NCI-H2227 treated with DMSO at 0.1 percent for 48 hours (cell line): ENCODE data around the gene SRGAP1.
"Not testable (repeated sequence)": the region's sequence is repeated elsewhere in the genome, so short reads cannot be mapped to it uniquely, and the experiment has no call there.

ENCODE experiments used
- DNase-seq: peaks from one replicate; lab custom pipeline; 2025; lab: John Stamatoyannopoulos, UW

The SRGAP1 gene

DNA sequence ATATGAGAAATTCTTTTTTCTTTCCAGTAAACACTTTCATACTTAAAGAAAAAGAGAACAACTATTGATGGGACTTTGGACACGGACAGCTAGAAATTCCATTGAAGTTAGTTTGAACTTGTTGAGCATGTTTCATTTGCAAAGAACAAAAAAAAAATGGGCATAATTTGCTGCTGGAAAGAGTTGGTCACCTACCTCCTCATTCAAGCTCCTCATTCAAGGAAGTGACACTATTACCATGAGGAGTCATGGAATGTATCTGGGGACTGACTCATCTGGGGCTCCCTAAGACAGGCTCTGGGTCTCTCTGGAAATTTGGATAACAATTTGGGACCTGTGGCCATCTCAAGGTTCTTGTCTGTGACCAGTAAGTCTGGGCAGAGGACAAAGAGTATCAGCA lies 327.2 kb downstream of the SRGAP1 start:
- DNase-seq = no peak

DNA sequence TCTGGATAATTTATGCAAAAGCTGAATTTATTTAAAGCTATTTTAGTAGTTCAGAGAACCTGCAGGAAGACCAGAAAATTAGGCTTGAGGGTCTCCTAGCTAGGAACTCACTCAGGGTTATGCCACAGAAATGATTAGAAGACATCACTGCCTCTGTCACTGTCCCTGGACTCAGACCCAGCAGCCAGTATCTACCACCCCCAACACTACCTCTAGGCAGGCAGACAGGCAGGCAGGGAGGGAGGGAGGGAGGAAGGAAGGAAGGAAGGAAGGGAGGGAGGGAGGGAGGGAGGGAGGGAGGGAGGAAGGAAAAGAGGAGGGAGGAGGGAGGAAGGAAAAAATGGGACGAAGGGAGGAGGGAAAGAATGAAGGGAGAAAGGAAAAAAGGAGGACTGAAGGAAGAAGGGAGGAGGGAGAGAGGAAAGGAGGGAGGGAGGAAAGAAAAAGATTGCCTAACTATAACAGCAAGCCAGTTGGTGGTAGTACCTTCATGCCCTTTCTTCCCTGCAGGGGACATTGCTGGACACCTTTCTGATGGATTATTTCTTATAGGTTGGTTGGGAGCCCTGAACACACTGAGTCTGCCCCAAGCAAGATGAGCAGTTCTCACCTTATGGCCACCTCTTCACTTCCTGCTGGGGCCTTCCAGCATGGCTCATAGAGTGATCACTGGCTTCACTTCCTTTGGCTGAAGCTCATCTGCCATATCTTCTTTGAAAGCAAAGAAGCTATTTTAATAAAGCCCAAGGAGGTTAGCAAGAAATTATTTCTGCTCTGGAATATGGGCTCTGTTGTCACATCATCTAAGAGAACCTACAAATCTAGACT lies 327.9 kb downstream of the SRGAP1 start:
- no peak for DNase-seq

GRCh38 chr12:64173456-64173855 lies 329.0 kb downstream of the SRGAP1 start:
- DNase-seq = no peak

DNA sequence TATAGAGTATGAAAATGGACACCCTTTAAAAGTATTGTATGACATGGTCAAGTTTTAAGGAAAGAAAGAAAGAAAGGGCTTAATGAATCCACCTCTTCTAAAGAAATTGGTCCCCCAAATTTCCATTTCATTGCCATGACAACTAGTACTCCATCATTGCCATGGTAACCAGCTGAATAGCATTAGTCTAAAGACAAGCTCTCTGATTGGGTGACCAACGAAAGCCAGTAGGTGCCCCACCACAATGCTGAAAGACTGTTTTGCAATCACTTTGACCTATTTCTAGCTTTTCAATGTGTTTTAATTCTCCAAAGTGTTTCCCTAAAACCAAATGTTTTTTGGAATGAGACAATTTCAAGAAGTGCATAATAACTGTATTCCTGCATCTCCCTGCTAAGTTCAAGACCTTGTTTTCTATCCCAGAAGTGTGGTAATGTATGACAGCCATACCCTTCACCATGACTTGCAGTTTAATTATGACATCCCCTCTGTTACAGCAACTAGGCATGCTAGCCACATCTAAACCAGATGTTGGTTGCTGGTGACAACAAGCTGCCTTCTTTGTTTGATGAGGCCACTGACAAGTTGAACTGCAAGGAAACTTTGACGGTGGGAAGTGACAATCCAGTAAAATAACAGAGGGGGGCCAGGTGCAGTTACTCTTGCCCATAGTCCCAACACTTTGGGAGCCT lies 330.9 kb downstream of the SRGAP1 start:
- DNase-seq = no peak

DNA sequence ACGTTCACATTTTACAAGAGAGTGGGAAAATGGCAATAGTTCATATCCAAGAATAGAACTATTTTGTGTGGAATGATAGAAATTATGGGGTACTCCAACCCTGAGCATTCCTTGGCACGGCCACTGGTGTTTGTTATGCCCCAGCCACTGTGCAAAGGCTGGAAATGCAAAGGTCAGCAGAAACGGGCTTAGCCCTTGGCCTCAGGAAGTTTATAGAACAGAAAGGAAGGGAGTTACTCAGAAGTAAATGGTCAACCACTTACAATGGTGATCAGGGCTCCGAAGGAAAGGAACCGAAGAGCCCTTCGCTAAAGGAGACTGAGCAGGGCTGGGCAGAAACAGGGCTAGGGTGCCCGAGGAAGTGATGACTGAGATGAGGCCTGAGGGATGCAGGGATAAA lies 332.5 kb downstream of the SRGAP1 start:
- no peak for DNase-seq

DNA sequence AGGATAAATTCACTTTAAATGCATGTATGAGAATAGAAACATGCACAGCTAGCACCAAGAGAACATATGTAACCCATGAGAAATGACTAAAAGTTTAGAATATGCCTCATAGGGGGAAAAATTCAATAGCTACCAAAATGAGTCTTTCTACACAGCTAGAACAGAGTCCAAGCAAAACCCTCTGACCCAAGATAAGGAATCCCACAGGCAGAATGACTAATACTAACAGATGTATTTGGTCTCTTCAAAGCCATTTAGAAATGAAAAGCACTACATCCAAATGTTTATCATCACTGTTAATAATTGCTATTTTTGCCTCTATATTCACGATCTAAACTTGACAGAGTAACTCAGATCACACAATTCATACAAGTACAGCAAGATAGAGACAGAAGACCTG lies 333.6 kb downstream of the SRGAP1 start:
- no peak for DNase-seq

DNA sequence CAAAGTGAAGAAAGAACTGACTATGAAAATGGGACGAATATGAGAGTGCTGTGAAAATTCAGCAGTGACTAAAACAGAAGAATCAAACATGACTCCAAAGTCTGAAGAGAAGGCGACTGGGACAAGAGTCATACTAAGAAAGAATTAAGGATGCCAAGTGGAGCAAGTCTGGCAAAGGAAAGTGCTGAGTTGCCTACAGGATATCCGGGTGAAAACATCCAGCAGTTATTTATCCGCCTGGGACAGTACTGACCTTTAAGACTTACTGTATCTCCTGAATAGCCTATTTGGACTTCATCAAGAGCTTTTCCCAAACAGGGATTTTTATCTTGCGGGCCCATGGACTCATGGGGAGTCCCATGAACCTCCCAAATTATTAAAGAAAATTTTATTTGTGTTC lies 336.5 kb downstream of the SRGAP1 start:
- no peak for DNase-seq

DNA sequence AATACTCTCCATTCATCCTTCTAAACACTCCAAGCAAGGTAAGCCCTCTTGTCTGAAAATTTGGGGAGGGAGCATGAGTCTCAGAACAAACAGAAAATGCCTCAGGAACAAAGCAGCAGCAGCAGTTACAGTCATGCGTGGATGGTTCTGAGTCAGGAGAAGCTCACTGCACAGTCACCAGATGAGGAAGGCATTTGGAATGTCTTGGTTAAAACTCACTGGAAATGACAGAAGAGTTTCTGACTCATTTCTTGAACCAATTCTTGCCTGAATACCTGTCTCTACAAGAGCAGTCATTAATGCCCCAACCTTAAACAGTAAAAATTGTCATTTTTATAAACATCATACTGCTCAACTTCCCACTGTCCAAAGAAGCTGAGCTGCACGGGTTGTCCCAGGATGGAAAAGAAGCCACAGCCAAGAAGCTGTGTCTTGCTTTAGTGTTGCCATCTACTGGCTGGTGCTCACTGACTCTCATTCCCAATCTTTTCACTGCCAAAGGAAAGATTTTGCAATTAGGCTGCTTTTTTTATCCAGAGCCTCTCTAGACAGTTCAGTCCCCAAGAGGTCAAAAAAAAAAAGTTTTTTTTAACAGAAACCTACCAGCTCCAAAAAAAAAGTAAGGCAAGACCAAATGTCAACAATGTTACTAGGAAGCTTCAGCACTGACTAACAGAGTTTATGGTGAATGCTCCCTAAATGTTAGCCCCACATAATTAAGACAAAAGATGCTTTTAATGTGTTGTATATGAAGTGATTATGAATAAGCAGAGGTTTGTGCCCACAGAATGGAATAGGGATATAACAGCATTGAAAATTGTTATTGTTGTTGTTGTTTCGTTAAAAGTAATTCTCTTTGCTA lies 337.2 kb downstream of the SRGAP1 start:
- DNase-seq = peak; percentile 23

- no peak for DNase-seq
These were observed 339.7 kb downstream of the SRGAP1 start for GRCh38 chr12:64184216-64184615.

GRCh38 chr12:64186789-64187188 lies 342.3 kb downstream of the SRGAP1 start:
- no peak for DNase-seq

DNA sequence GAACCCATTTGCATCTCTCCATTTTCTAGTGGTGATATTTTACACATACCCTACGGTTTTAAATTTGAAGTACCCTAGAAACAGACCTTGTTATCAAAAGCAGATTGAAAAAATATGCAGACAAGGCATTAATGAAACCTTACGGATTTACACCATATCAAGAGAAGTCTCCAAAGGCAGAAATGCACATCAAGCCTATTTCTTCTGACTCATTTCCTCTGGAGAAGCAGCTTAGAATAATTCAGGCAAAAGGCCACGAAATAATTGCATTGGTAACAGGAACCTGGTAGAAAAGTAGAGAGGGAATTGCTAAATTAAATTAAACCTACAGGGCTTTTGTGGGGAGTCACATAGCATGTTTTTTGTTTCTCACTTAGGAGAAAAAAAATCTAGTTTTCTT lies 342.9 kb downstream of the SRGAP1 start:
- DNase-seq = no peak

GRCh38 chr12:64187794-64188193 lies 343.3 kb downstream of the SRGAP1 start:
- DNase-seq = no peak

DNA sequence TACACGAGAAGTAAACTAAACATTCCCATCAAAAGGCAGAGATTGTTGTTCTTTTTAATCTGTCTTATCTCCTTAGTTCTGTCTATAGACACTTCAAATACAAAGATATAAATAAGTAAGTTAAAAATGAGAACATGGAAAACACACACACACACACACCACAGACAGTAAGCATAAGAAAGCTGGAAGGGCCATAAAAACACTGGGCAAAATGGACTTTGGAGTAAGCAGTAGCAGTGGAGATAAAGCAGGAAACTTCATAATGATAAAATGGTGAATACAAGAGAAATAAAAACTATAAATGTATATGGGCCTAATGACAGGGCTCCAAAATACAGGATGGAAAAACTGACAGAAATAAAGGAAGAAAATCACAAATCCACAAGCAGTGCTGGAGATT lies 345.0 kb downstream of the SRGAP1 start:
- no peak for DNase-seq

- DNase-seq = no peak
These were observed 345.6 kb downstream of the SRGAP1 start for GRCh38 chr12:64190140-64190539.

- DNase-seq = no peak
These were observed 348.3 kb downstream of the SRGAP1 start for GRCh38 chr12:64192644-64193444.

GRCh38 chr12:64193931-64194330 lies 349.4 kb downstream of the SRGAP1 start:
- no peak for DNase-seq

DNA sequence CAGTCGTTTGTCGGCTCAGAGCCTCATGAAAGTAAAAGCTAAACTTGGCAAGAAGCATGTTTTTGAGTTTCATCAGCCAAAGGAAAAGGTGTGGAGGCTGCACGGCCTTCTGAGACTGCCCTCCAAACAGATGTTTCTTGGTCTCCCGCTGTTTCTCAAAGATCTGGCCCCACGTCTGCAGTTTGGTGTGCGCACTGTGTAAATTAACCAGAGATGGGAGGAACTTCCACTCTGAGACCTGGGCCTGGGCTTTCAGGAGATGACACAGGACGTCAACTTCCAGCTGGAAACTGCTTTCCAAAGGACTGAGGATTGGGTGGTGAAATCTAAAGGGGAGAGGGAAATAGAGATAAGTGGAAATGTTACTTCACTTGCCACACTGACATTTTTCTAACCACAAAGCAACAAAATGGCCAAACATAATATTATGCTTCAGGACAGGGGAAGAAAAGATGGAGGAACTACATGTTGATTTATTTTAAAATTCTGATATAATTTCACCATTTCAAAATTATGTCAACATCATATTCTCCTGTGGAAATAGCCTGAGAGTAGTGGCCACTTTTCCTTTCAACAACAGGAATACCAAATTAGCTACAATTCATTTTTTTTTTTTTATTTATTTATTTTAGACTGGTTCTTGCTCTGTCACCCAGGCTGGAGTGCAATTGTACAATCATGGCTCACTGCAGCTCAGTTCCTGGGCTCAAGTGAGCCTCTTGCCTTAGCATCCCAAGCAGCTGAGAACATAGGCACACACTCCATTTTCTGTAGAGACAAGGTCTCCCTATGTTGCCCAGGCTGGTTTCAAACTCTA lies 350.0 kb downstream of the SRGAP1 start:
- no peak for DNase-seq

DNA sequence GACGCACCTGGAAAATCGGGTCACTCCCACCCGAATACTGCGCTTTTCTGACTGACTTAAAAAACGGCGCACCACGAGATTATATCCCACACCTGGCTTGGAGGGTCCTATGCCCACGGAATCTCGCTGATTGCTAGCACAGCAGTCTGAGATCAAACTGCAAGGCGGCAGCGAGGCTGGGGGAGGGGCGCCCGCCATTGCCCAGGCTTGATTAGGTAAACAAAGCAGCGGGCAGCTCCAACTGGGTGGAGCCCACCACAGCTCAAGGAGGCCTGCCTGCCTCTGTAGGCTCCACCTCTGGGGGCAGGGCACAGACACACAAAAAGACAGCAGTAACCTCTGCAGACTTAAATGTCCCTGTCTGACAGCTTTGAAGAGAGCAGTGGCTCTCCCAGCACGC lies 351.3 kb downstream of the SRGAP1 start:
- DNase-seq = not testable (repeated sequence)

DNA sequence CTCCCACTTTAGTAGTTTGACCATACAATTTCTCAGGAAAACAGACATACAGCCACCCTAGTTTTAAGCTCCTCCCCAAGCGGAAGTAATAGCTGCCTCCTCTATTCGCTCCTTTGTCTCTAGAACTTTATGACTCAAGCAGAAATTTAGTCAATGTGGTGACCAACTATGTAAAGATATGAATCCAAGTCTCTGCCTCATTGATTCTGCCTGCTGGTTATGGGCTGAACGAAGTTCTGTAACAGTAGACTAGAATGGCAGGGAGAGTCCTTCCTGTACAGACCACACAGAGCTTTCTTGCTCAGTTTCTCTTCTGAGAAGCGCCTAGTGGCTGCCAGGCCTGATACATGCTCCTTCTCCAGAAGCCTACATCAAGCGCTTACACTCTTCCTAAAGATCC lies 358.5 kb downstream of the SRGAP1 start:
- no peak for DNase-seq

DNA sequence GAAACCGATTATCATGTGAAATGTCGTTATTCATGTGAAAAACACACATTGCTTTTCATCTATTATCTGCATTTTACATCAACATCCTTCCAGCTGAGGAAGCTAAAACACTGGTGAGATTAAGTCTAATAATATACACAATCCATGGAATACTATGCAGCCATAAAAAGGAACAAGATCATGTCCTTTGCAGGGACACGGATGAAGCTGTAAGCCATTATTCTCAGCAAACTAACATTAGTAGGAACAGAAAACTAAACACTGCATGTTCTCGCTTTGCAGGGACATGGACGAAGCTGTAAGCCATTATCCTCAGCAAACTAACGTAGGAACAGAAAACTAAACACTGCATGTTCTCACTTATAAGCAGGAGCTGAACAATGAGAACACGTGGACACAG lies 359.3 kb downstream of the SRGAP1 start:
- DNase-seq = no peak

- DNase-seq = no peak
These were observed 361.0 kb downstream of the SRGAP1 start for GRCh38 chr12:64205542-64205941.
